ENCODE data around the gene PCBP1. TPM values are rescaled to one million over a fixed set of nuclear protein-coding genes. Genes with fewer than 3 reads are reported as not detected.

PCBP1 gene
- total and polyA plus RNA-seq, 2 experiments from 2014 or later, result 212 to 393 TPM

GRCh38 chr2:70124983-70125480, 37.8 kb downstream of the PCBP1 start:
- Histone ChIP-seq H3K4me3 (peak overlapping the region; percentile 67), H2AFZ (no peak overlapping the region), H3K9me2 (ENCODE audit: insufficient read depth) (no peaks in the 10 kb centered on the region), H3K4me2 (peak overlapping the region; percentile 93), H3K4me1 (ENCODE audit: insufficient read depth) (peaks cover 30% of the 10 kb centered on the region), H3K79me2 (replicated peaks; ENCODE audit: insufficient read depth) (no peaks in the 10 kb centered on the region), H3F3A (replicated peaks; ENCODE audit: low read depth) (peaks cover 16% of the 10 kb centered on the region), H4K20me1 (replicated peaks; ENCODE audit: insufficient read depth) (no peaks in the 10 kb centered on the region), H3K27me3 (ENCODE audit: insufficient read depth) (no peaks in the 10 kb centered on the region), H3K27ac (ENCODE audit: low read depth) (peak overlapping the region; percentile 100), H3K36me3 (ENCODE audit: insufficient read depth) (no peaks in the 10 kb centered on the region)
- no peaks in the 10 kb centered on the region for H3K36me3 Mint-ChIP-seq (ENCODE audit: low read depth)
- peaks cover 39% of the 10 kb centered on the region for H3K4me1 Mint-ChIP-seq
- H3K27me3 Mint-ChIP-seq (ENCODE audit: insufficient read depth, low read depth, poor library complexity), result peaks cover 14% of the 10 kb centered on the region
- peak; percentile 77 for DNase-seq (ENCODE audit: low spot score)
- peak; percentile 58 for ATAC-seq
- peak overlapping the region; percentile 90 for H3K4me3 Mint-ChIP-seq
- H3K9me3 Mint-ChIP-seq, result peaks cover 4% of the 10 kb centered on the region; the same call in 2 of the 3 replicates
- TF ChIP-seq POLR2AphosphoS5 (IDR thresholded peaks at IDR 0.05; ENCODE audit: low read depth) (peak; percentile 78), CREB1 (CRISPR knock-in tag; IDR thresholded peaks at IDR 0.05; ENCODE audit: low read depth) (no peak), JUNB (IDR thresholded peaks at IDR 0.05; ENCODE audit: unreplicated experiment) (no peak), ETS1 (IDR thresholded peaks at IDR 0.05) (no peak)
- TF ChIP-seq, protein P1, sequence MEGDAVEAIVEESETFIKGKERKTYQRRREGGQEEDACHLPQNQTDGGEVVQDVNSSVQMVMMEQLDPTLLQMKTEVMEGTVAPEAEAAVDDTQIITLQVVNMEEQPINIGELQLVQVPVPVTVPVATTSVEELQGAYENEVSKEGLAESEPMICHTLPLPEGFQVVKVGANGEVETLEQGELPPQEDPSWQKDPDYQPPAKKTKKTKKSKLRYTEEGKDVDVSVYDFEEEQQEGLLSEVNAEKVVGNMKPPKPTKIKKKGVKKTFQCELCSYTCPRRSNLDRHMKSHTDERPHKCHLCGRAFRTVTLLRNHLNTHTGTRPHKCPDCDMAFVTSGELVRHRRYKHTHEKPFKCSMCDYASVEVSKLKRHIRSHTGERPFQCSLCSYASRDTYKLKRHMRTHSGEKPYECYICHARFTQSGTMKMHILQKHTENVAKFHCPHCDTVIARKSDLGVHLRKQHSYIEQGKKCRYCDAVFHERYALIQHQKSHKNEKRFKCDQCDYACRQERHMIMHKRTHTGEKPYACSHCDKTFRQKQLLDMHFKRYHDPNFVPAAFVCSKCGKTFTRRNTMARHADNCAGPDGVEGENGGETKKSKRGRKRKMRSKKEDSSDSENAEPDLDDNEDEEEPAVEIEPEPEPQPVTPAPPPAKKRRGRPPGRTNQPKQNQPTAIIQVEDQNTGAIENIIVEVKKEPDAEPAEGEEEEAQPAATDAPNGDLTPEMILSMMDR (conservative IDR thresholded peaks at IDR 0.05; ENCODE audit: low read depth in 2 of 2), result no peak
- H3K27ac Mint-ChIP-seq, result peak overlapping the region; percentile 99

GRCh38 chr2:70125498-70125898, 38.2 kb downstream of the PCBP1 start:
- Mint-ChIP-seq H3K4me1 (peaks cover 39% of the 10 kb centered on the region), H3K27me3 (ENCODE audit: insufficient read depth, low read depth, poor library complexity) (peaks cover 14% of the 10 kb centered on the region), H3K36me3 (ENCODE audit: low read depth) (no peaks in the 10 kb centered on the region), H3K4me3 (peak overlapping the region; percentile 90), H3K9me3 (peaks cover 4% of the 10 kb centered on the region; the same call in 1 of the 3 replicates), H3K27ac (peak overlapping the region; percentile 99)
- TF ChIP-seq CREB1 (CRISPR knock-in tag; IDR thresholded peaks at IDR 0.05; ENCODE audit: low read depth) (no peak), STAT1 (IDR thresholded peaks at IDR 0.05; ENCODE audit: unreplicated experiment) (no peak), ZNF331 (CRISPR knock-in tag; IDR thresholded peaks at IDR 0.05; ENCODE audit: low read depth) (no peak), NANOG (IDR thresholded peaks at IDR 0.05; ENCODE audit: borderline replicate concordance) (no peak), EZH2 (IDR thresholded peaks at IDR 0.05; ENCODE audit: low read depth, unreplicated experiment) (no peak), POLR2AphosphoS5 (IDR thresholded peaks at IDR 0.05; ENCODE audit: low read depth) (no peak), EZH2phosphoT487 (IDR thresholded peaks at IDR 0.05; ENCODE audit: unreplicated experiment) (no peak)
- TF ChIP-seq, protein P1 (conservative IDR thresholded peaks at IDR 0.05; ENCODE audit: low read depth in 2 of 2), result no peak
- Histone ChIP-seq H3K79me2 (replicated peaks; ENCODE audit: insufficient read depth) (no peaks in the 10 kb centered on the region), H4K20me1 (replicated peaks; ENCODE audit: insufficient read depth) (no peaks in the 10 kb centered on the region), H3K4me1 (ENCODE audit: insufficient read depth) (peaks cover 30% of the 10 kb centered on the region), H3K4me3 (peak overlapping the region; percentile 67), H3K27ac (ENCODE audit: low read depth) (peak overlapping the region; percentile 100), H3K36me3 (ENCODE audit: insufficient read depth) (no peaks in the 10 kb centered on the region), H2AFZ (no peak overlapping the region), H3K4me2 (peak overlapping the region; percentile 93), H3K9me2 (ENCODE audit: insufficient read depth) (no peaks in the 10 kb centered on the region), H3F3A (replicated peaks; ENCODE audit: low read depth) (peaks cover 16% of the 10 kb centered on the region), H3K27me3 (ENCODE audit: insufficient read depth) (no peaks in the 10 kb centered on the region)
- DNase-seq (ENCODE audit: low spot score) (no peak), ATAC-seq (no peak)
